Activated CD4-positive, alpha-beta T cell treated with anti-CD3 and anti-CD28 coated beads, Interleukin-2, amount 10 ng/mL, durations not matched to agents 7 days and 5 days (primary cell): ENCODE data around the gene CRISP1. TPM values are rescaled to one million over a fixed set of nuclear protein-coding genes. Genes with fewer than 3 reads are reported as not detected.
"Not testable (repeated sequence)": the region's sequence is repeated elsewhere in the genome, so short reads cannot be mapped to it uniquely, and the experiment has no call there.

Experiments
- CTCF ChIA-PET: fragments of 350-600 bp; sonication (Branson Sonifier 250); formaldehyde crosslinking; loops from one replicate; lab custom pipeline; 2021; ENCODE audit warnings: antibody characterized with exemption; lab: Charles Lee
- POLR2A ChIA-PET: fragments of 350-600 bp; sonication (Branson Sonifier 250); formaldehyde crosslinking; loops from one replicate; lab custom pipeline; 2021; ENCODE audit warnings: antibody characterized with exemption; lab: Charles Lee
- DNase-seq: peaks from one replicate; pipeline ENCODE4 v3.0.0-alpha.2; 2020
- H3K27ac Mint-ChIP-seq: one replicate; pipeline ENCODE4 v1.8.0; 2021; ENCODE audit warnings: mild to moderate bottlenecking, moderate library complexity, mixed read lengths
- H3K27me3 Mint-ChIP-seq: one replicate; pipeline ENCODE4 v1.8.0; 2021; ENCODE audit warnings: mixed read lengths
- H3K36me3 Mint-ChIP-seq: one replicate; pipeline ENCODE4 v1.8.0; 2021; ENCODE audit warnings: low read depth, mixed read lengths
- H3K4me1 Mint-ChIP-seq: one replicate; pipeline ENCODE4 v1.8.0; 2021; ENCODE audit warnings: mixed read lengths
- H3K4me3 Mint-ChIP-seq: one replicate; pipeline ENCODE4 v1.8.0; 2021; ENCODE audit warnings: mild to moderate bottlenecking, moderate library complexity, mixed read lengths
- H3K9me3 Mint-ChIP-seq: one replicate; pipeline ENCODE4 v1.8.0; 2021; ENCODE audit warnings: mixed read lengths
- total RNA-seq, 2 experiments: library from RNA; stranded (reverse); gene quantifications; one replicate each; pipeline ENCODE4 v1.2.3, GENCODE V29; 2021

Gene CRISP1, protein sequence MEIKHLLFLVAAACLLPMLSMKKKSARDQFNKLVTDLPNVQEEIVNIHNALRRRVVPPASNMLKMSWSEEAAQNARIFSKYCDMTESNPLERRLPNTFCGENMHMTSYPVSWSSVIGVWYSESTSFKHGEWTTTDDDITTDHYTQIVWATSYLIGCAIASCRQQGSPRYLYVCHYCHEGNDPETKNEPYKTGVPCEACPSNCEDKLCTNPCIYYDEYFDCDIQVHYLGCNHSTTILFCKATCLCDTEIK
- not detected for total RNA-seq

DNA sequence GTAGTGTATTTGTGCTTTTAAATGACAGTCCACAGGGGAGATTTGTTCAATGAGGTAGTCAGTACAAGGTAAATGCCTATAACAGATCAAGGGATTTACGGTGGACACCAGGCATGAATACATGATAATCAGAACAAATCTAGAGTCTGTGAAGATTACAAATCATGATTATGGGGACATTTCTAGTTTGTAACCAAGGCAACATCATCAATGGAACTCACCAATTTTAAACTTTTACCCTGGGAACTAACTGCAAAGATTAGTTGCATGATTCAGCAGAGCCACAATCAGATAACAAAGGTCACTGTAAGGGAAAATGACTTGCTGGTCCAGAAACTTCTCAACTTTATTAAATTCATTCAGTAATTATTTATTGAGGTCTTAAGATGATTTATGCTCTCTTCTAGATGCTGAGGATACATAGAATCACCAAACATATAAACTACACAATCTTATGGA is at the start of gene CRISP1:
TSS of gene CRISP1 (minus strand) at position 51 of the 459 bp plus-strand sequence. CDS start 9,135 bp downstream, outside the sequence.
- H3K9me3 Mint-ChIP-seq, result peaks cover 5% of the 10 kb centered on the region
- CTCF ChIA-PET, result no interaction called here
- no peak for DNase-seq
- no peak within 1 kb of the TSS for H3K27ac Mint-ChIP-seq
- H3K4me3 Mint-ChIP-seq, result no peak within 1 kb of the TSS
- no peaks in the 10 kb centered on the region for H3K4me1 Mint-ChIP-seq
- H3K27me3 Mint-ChIP-seq, result no peaks in the 10 kb centered on the region
- H3K36me3 Mint-ChIP-seq, result no peaks in the 10 kb centered on the region
- POLR2A ChIA-PET, result no interaction called here

DNA sequence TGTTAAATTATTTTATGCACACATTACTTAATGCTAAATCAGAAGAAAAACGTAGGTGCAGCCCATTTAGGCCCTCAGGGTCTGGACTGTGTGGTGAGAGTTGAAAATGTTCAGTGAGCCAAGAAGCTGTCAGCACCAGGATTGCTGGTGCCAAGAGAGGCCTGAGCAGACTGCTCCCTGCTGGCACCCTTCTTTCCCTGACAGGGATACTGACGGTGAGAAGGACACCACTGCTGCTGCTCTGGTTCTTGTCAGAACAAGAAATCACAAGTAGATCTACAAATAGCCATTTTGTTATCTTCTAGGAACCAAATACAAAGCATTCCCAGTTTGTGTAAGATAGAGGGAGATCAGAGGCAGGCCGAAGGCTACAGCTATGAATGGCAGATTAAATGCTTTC is 48.7 kb upstream of the CRISP1 start:
- no peak overlapping the region for H3K4me3 Mint-ChIP-seq
- H3K4me1 Mint-ChIP-seq, result no peaks in the 10 kb centered on the region

DNA sequence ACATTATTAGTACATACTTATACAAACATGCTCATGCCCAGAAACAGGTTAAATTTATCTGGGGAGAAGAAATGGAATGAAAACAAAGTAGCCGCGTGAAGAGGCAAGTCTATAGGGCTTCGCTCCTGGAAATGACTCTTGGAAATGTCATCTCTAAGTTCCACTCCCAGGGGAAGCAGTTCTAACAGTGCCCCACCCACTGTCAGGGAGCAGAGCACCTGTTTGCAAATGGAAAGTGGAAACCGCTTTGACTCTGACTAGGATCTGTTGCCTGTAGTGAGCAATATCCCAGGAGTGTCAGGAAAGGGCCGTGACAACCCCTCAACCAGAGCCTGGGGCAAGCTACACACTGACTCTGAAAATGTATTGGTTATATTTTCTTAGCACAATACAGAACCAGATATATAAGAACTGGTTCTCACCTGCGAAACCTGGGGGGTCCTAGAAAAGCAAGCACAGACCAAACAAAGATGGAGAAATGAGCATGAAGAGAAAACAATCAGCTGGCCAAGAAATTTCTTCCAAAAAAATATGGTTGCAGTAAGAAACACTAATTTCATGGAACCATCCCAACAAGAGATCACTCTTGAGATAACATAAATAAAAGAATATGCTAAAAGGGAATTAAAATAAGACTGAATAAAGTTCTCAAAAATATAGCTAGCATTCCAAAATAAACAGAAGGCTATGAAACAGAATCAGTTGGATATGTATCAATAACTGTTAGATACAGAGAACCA is 47.5 kb upstream of the CRISP1 start:
- H3K9me3 Mint-ChIP-seq, result no peaks in the 10 kb centered on the region
- no peaks in the 10 kb centered on the region for H3K36me3 Mint-ChIP-seq
- ChIA-PET POLR2A (no interaction called here), CTCF (no interaction called here)
- DNase-seq, result no peak
- H3K4me3 Mint-ChIP-seq, result no peak overlapping the region
- no peaks in the 10 kb centered on the region for H3K27me3 Mint-ChIP-seq
- no peaks in the 10 kb centered on the region for H3K4me1 Mint-ChIP-seq
- H3K27ac Mint-ChIP-seq, result no peak overlapping the region

More for the DNA sequence above, 48.7 kb upstream of the CRISP1 start:
- no peak for DNase-seq
- H3K27ac Mint-ChIP-seq, result no peak overlapping the region
- ChIA-PET CTCF (no interaction called here), POLR2A (no interaction called here)
- H3K36me3 Mint-ChIP-seq, result no peaks in the 10 kb centered on the region
- H3K27me3 Mint-ChIP-seq, result no peaks in the 10 kb centered on the region
- no peaks in the 10 kb centered on the region for H3K9me3 Mint-ChIP-seq

DNA sequence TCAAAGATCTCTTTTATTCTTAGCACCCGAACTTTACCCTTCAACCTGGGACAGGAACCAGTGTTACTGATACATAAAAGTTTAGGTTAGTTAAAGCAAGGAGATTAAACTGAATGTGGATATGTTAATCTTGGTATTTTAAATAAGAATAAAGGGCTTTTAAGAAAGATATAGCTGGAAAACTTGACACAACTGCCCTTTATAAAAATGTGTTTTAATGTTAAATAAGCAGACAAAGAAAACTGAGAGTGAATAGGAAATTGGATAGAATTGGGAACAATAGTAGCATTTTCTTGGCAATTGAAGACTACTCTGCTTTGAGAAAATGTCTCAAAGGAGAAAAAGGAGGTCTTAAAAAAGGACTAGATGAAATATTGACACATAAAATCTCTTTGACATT is 45.9 kb upstream of the CRISP1 start:
- H3K27ac Mint-ChIP-seq, result no peak overlapping the region
- DNase-seq, result no peak
- H3K36me3 Mint-ChIP-seq, result no peaks in the 10 kb centered on the region
- no peaks in the 10 kb centered on the region for H3K27me3 Mint-ChIP-seq
- ChIA-PET POLR2A (no interaction called here), CTCF (no interaction called here)
- no peaks in the 10 kb centered on the region for H3K9me3 Mint-ChIP-seq
- H3K4me1 Mint-ChIP-seq, result no peaks in the 10 kb centered on the region
- no peak overlapping the region for H3K4me3 Mint-ChIP-seq

DNA sequence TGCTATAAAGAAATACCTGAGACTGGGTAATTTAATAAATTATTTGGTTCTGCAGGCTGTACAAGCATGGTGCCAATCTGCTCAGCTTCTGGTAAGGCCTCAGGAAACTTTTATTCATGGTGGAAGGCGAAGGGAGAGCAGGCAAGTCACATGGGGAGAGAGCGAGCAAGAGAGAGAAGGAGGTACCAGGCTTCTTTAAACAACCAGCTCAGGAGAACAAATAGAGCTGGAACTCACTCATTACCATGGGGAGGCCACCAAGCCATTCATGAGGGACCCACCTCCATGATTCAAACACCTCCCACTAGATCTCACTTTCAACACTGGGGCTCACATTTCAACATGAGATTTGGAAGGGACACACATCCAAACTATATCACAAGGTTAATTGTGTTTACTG is 44.9 kb upstream of the CRISP1 start:
- H3K27me3 Mint-ChIP-seq, result no peaks in the 10 kb centered on the region
- POLR2A ChIA-PET, result no interaction called here
- no peak for DNase-seq
- no peak overlapping the region for H3K4me3 Mint-ChIP-seq
- no peaks in the 10 kb centered on the region for H3K4me1 Mint-ChIP-seq
- no peak overlapping the region for H3K27ac Mint-ChIP-seq
- H3K36me3 Mint-ChIP-seq, result no peaks in the 10 kb centered on the region
- CTCF ChIA-PET, result no interaction called here
- no peaks in the 10 kb centered on the region for H3K9me3 Mint-ChIP-seq

DNA sequence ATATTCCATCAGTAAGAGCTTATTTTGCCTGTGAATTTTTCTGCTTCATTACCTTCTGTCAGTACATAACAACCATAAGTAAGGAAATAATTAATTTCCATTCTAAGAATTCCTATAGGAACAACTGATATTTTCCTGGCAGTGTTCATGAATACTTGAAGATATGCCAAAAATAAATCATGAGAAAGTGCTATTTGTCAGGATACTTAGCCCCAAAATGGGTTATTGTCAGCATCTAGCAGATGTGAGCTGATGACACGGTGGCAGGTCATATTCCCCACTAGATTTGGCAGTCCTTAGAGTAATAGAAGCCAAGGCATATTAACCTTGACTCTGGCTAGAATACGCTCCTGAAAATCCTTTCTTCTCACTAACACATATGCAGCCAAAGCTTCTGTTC is 43.2 kb upstream of the CRISP1 start:
- Mint-ChIP-seq H3K4me3 (no peak overlapping the region), H3K27me3 (no peaks in the 10 kb centered on the region), H3K36me3 (no peaks in the 10 kb centered on the region), H3K27ac (no peak overlapping the region), H3K9me3 (no peaks in the 10 kb centered on the region), H3K4me1 (no peaks in the 10 kb centered on the region)
- CTCF ChIA-PET, result no interaction called here
- no peak for DNase-seq
- POLR2A ChIA-PET, result no interaction called here

DNA sequence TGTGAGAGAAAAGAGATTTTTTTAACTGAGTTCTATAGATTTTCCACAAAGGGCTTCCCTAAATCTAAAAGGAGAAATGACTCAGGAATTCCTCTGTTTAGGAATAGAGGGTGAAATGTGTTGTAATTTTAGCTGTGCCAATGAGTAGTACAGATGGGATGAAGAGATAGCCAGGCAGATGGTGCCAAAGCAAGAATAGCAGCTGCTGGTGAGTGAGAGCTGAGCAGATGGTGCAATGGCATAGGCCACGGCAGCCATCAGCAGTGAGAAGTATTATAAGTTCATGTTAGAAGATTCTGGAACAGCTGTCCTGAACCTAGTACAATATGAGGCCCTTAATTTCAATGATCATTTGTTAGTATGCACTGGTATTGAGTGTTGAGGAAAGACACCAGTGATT is 40.2 kb upstream of the CRISP1 start:
- no peaks in the 10 kb centered on the region for H3K9me3 Mint-ChIP-seq
- no peak for DNase-seq
- CTCF ChIA-PET, result no interaction called here
- no peak overlapping the region for H3K27ac Mint-ChIP-seq
- H3K4me3 Mint-ChIP-seq, result no peak overlapping the region
- H3K27me3 Mint-ChIP-seq, result no peaks in the 10 kb centered on the region
- H3K4me1 Mint-ChIP-seq, result no peaks in the 10 kb centered on the region
- H3K36me3 Mint-ChIP-seq, result no peaks in the 10 kb centered on the region
- POLR2A ChIA-PET, result no interaction called here

DNA sequence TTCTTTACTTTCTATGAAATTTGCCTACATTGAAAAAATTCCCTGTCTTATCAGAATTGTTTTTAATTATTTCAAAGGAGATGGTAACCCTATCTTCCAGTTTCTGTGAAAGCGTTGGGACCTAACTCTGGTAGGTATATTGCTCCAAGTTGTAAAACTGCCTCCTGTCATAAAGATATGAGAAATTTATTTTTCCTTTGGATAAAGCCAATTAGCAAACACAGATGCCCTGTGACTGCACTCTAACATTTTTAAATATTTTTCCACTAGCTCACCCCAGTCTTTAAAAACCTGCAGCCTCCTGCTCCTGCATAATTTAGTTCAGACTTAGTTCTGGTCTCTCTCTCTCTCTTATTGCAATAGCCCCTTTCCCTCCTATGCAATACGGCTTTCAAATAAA is 39.0 kb upstream of the CRISP1 start:
- H3K4me1 Mint-ChIP-seq, result no peaks in the 10 kb centered on the region
- no peaks in the 10 kb centered on the region for H3K27me3 Mint-ChIP-seq
- no peak for DNase-seq

DNA sequence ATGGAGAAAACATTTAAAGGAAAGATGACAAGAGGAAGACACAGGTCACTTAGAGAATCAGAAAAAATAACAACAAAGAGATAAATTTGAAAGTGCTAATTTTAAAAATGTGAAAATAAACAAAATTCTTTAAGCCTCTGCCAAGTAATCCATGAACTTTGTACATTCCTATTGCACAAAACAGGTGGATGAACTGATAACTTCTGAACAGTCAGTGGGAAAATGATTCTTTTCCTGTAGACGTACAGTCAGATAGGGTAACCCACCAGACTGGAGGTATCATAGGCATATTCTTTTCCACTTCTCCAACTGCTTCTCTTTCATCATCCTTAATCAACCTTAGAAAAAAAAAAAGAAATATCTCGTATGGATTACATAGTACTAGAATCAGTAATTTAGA is 36.5 kb upstream of the CRISP1 start:
- no peak overlapping the region for H3K27ac Mint-ChIP-seq
- CTCF ChIA-PET, result no interaction called here
- DNase-seq, result no peak

More for the DNA sequence above, 39.0 kb upstream of the CRISP1 start:
- H3K27ac Mint-ChIP-seq, result no peak overlapping the region
- no peaks in the 10 kb centered on the region for H3K36me3 Mint-ChIP-seq
- H3K4me3 Mint-ChIP-seq, result no peak overlapping the region
- no peaks in the 10 kb centered on the region for H3K9me3 Mint-ChIP-seq
- CTCF ChIA-PET, result no interaction called here
- POLR2A ChIA-PET, result no interaction called here

DNA sequence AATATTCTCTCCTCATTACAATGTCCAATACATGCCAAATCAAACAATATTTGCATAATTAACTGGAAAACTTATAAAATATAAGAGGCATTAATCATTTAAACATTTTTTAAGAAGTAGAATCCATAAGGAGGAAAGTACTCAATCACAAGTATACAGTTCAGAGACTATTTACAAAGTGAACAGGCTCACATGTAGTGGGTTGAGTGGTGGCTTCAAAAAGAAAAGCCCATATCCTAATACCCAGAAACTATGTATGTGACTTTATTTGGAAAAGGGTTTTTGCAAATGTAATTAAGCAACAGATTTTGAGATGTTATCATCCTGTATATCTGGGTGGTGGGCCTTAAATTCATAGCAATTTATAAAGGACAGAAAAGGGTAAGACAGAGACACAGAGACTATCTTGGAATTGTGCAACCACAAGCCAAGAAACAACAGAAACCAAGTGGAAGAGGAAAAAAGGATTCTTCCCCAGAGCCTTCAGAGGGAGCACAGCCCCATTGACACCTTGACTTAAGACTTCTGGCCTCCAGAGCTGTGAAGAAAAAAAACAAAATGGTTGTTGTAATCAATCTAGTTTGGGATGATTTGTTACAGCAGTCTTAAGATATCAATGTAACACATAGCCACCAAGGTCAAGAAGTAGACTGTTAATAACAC is 32.7 kb upstream of the CRISP1 start:
- no peak overlapping the region for H3K4me3 Mint-ChIP-seq
- DNase-seq, result no peak
- ChIA-PET POLR2A (no interaction called here), CTCF (no interaction called here)
- H3K27me3 Mint-ChIP-seq, result no peaks in the 10 kb centered on the region
- H3K36me3 Mint-ChIP-seq, result no peaks in the 10 kb centered on the region
- H3K4me1 Mint-ChIP-seq, result no peaks in the 10 kb centered on the region
- no peak overlapping the region for H3K27ac Mint-ChIP-seq
- H3K9me3 Mint-ChIP-seq, result peaks cover 4% of the 10 kb centered on the region

More for the DNA sequence above, 36.5 kb upstream of the CRISP1 start:
- POLR2A ChIA-PET, result no interaction called here
- Mint-ChIP-seq H3K36me3 (no peaks in the 10 kb centered on the region), H3K9me3 (no peaks in the 10 kb centered on the region), H3K4me3 (no peak overlapping the region), H3K4me1 (no peaks in the 10 kb centered on the region), H3K27me3 (no peaks in the 10 kb centered on the region)

DNA sequence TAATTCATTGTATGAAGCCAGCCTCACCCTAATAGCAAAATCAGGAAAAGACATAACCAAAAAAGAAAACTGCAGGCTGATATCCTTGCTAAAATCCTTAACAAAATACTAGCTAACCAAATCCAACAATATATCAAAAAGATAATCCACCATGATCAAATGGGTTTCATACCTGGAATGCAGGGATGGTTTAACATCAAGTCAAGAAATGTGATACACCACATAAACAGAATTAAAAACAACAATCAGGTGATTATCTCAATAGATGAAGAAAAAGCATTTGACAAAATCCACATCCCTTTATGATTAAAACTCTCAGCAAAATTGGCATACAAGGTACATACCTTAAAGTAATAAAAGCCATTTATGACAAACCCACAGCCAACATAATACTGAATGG is 29.2 kb upstream of the CRISP1 start:
- POLR2A ChIA-PET, result interaction anchor here (0.6 kb wide), 1 partner anchor 112 kb away, joined by 3 read pairs; no protein-coding TSS in a partner anchor
- H3K36me3 Mint-ChIP-seq, CTCF ChIA-PET, H3K9me3 Mint-ChIP-seq, DNase-seq, H3K4me3 Mint-ChIP-seq, H3K27ac Mint-ChIP-seq, H3K27me3 Mint-ChIP-seq, H3K4me1 Mint-ChIP-seq: not testable (repeated sequence)

DNA sequence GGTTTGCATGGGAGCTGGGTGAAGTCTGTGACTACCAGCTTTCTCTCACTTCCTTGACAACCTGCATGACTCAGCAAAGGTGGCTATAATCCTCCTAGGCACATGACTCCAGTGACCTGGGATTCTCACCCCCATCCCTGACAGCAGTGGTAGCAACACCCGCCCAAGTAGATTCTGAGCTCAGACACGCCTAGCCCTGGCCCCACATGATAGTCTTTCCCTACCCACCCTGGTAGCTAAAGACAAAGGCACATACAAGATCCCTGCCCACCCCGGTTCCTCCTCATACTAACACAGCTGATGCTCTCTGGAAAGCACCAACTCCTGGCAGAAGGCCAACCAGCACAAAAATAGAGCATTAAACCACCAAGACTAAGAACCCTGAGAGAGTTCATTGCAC is 25.9 kb upstream of the CRISP1 start:
- POLR2A ChIA-PET, result no interaction called here
- H3K4me1 Mint-ChIP-seq, result peaks cover 8% of the 10 kb centered on the region
- CTCF ChIA-PET, result no interaction called here
- peaks cover 4% of the 10 kb centered on the region for H3K9me3 Mint-ChIP-seq
- DNase-seq, result no peak
- no peaks in the 10 kb centered on the region for H3K27me3 Mint-ChIP-seq
- H3K36me3 Mint-ChIP-seq, result no peaks in the 10 kb centered on the region
- no peak overlapping the region for H3K27ac Mint-ChIP-seq
- no peak overlapping the region for H3K4me3 Mint-ChIP-seq

DNA sequence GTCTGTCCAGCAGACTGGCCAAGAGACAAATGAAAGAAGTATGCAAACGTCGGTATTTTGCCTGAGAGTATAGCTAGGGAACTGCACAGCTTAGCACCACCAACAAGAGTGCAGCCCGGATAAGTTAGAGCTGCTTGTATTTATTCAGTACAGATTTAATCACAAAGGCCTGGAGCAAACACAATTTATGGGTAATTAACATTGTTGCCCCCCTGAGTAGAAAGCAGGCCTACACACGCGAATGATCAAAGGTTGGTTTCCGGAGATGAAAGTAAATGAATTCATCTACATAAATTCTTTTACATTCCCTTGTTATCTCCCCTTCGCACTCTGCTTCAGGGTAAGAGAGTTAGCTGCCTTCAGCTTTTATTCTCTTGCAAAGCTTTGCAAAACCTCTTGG is 24.7 kb upstream of the CRISP1 start:
- ChIA-PET CTCF (no interaction called here), POLR2A (no interaction called here)
- no peak overlapping the region for H3K27ac Mint-ChIP-seq
- H3K9me3 Mint-ChIP-seq, result peaks cover 4% of the 10 kb centered on the region
- peaks cover 8% of the 10 kb centered on the region for H3K4me1 Mint-ChIP-seq
- H3K27me3 Mint-ChIP-seq, result no peaks in the 10 kb centered on the region
- H3K36me3 Mint-ChIP-seq, result no peaks in the 10 kb centered on the region
- no peak for DNase-seq
- no peak overlapping the region for H3K4me3 Mint-ChIP-seq
